Measurements from ENCODE around the gene TPP1.

TPP1 gene

GRCh38 chr11:6646918-6647679 is 27.9 kb upstream of the TPP1 start:
- no peak for DNase-seq (ENCODE audit: low read depth)

- no peak for DNase-seq (ENCODE audit: low read depth)
These were observed 27.3 kb upstream of the TPP1 start for GRCh38 chr11:6646576-6646917.

GRCh38 chr11:6646071-6646470 is 26.8 kb upstream of the TPP1 start:
- no peak for DNase-seq (ENCODE audit: low read depth)

- no peak for DNase-seq (ENCODE audit: low read depth)
These were observed 23.7 kb upstream of the TPP1 start for GRCh38 chr11:6642957-6643356.

GRCh38 chr11:6640985-6641701 is 21.9 kb upstream of the TPP1 start:
- no peak for DNase-seq (ENCODE audit: low read depth)

- DNase-seq (ENCODE audit: low read depth) = no peak
These were observed 21.1 kb upstream of the TPP1 start for GRCh38 chr11:6640036-6640984.

- no peak for DNase-seq (ENCODE audit: low read depth)
These were observed 19.2 kb upstream of the TPP1 start for GRCh38 chr11:6638429-6638828.

GRCh38 chr11:6637871-6638270 is 18.6 kb upstream of the TPP1 start:
- no peak for DNase-seq (ENCODE audit: low read depth)

- DNase-seq (ENCODE audit: low read depth) = no peak
These were observed 17.3 kb upstream of the TPP1 start for GRCh38 chr11:6636480-6636879.

GRCh38 chr11:6635082-6635932 is 16.1 kb upstream of the TPP1 start:
- DNase-seq (ENCODE audit: low read depth) = no peak

GRCh38 chr11:6634534-6634933 is 15.3 kb upstream of the TPP1 start:
- no peak for DNase-seq (ENCODE audit: low read depth)

- DNase-seq (ENCODE audit: low read depth) = no peak
These were observed 14.5 kb upstream of the TPP1 start for GRCh38 chr11:6633422-6634408.

- no peak for DNase-seq (ENCODE audit: low read depth)
These were observed 13.2 kb upstream of the TPP1 start for GRCh38 chr11:6632116-6633073.

- no peak for DNase-seq (ENCODE audit: low read depth)
These were observed 12.2 kb upstream of the TPP1 start for GRCh38 chr11:6631361-6631890.

GRCh38 chr11:6630632-6631291 is 11.5 kb upstream of the TPP1 start:
- DNase-seq (ENCODE audit: low read depth) = no peak

GRCh38 chr11:6629892-6630631 is 10.8 kb upstream of the TPP1 start:
- DNase-seq (ENCODE audit: low read depth) = no peak

GRCh38 chr11:6629573-6629891 is 10.3 kb upstream of the TPP1 start:
- DNase-seq (ENCODE audit: low read depth) = no peak

GRCh38 chr11:6628526-6628925 is 9.3 kb upstream of the TPP1 start:
- no peak for DNase-seq (ENCODE audit: low read depth)
